Inflammatory macrophage (primary cell): ENCODE data around the gene HES5.

Experiments
- DNase-seq, 2 donors: peaks; one replicate each; pipeline ENCODE4 v3.0.0-alpha.2; 2020 to 2022

HES5 gene

DNA sequence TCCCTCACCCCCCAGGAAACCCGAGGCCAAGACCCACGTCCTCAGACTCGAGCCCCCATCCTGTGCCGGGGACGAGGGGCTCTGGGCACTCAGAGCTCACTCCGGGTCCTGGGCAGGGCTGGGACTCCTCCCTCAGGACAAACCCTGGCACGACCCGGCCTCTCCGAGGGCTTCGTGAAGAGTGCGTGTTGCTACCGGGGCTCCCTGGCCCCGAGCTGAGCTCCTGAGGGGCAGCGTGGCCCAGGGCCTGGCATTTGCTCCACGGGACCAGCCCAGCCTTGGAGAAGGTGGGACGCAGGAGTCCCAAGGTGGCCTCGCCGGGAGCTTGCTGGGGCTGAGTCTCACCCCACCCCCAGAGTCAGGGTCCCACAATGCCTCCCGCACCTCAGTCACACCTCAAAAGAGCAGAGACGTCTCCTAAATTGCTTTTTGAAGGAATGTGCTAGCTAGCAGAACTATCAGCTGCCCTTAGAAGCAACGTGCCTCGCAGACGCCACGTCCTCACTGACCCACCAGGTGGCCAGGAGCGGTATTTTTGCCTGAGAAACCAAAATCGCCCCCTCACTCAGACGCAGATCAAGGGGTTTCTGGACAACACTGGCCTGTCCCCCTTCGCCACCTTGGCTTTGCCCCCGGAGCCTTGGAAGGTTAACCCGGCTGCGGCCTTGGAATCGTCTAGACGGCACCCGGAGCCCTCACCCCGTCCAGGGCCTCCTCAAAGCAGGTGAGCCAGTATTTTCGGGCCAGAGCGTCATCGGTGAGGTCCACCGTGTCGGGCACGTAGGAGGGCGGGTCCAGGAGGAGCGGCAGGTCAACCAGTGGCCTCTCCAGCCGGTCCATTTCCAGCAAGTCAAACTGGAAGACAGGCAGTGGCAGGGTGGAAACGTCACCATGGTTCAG is 14.9 kb downstream of the HES5 start:
- DNase-seq, result no peak

DNA sequence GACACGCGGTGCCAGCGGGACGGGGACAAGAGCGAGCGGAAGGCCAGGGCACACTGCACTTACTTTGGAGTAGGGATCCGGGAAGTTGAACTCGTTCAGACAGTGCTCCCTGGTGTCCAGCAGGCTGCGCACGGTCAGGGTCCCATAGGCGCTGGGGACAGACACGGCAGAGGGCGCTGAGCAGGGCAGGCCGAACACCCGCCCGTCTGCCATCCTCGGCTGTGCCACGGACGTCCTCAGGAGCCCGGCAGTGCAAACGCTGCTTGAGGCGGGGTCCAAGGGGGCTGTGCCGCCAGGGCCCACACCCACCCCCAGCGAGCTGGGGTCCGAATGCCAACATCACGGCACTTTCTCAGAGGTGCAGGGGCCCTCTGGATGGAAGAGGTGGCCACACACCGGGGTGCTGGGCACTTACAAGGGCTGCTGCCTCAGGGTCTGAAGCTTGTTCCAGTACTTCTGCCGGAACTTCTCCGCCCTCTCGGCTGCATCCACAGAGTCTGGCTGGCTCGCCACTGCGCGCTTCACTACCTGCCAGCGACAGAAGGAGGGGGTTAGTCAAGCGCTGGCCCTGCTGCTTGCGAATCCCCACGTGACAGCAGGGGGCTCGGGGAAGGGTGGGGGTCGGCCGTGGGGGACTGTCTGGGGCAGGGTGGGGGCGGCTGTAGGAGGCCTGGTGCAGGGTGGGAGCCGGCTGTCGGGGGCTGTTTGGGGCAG is 16.0 kb downstream of the HES5 start:
- DNase-seq, result no peak

- no peak for DNase-seq
Observed at GRCh38 chr1:2512862-2513421, 17.1 kb downstream of the HES5 start.

DNA sequence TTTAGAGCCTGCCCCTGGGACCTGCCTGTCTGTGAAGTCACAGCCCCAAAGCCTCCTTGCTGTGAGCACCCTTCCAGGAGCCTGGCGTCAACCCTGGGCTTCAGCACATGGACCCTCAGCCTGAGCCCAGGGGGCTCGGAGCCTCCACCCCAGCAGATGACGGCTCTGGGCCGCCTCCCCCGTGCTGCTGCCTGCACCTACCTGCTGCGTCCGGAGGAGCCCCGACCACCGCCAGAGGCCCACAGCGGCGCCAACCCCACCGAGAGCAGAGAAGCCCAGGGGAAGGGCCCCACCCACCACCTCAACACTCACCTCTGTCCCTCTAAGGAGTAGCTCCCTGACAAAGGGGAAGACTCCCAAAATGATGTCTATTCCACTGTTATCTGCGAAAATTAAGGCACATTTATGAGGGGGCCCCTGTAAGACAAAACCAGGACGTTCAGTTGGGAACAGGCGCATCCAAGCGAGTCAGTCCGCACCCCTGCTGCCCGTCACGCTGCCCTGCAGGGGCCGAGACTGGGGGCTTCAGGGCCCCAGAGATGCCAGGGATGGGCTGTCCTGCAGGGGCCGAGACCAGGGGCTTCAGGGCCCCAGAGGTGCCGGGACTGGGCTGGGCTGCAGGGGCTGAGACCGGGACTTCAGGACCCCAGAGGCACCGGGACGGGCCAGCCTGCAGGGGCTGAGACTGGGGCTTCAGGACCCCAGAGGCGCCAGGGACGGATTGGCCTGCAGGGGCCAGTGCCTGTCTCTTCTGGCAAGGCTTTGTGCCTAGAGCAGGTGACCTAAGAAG is 19.5 kb downstream of the HES5 start:
- no peak for DNase-seq

- DNase-seq, result no peak
Observed at GRCh38 chr1:2509589-2509988, 20.5 kb downstream of the HES5 start.

DNA sequence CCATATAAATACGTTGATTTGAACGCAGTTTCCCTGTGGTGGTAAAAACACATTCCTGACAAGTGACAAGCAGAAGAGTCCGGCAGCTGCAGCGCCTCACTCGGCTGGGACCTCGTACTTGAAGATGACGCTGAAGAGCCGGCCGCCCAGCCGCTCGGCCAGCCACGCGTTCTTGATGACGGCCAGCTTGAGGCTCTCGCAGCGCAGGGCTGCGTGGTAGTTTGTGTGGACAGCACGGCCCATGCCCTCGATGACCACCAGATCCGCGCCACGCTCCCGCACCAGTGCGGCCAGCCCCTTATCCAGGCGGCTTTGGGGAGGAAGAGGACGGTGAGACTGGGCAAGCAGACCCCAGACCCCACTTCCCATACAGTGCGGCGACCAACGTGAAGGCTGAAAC is 21.3 kb downstream of the HES5 start:
- no peak for DNase-seq

DNA sequence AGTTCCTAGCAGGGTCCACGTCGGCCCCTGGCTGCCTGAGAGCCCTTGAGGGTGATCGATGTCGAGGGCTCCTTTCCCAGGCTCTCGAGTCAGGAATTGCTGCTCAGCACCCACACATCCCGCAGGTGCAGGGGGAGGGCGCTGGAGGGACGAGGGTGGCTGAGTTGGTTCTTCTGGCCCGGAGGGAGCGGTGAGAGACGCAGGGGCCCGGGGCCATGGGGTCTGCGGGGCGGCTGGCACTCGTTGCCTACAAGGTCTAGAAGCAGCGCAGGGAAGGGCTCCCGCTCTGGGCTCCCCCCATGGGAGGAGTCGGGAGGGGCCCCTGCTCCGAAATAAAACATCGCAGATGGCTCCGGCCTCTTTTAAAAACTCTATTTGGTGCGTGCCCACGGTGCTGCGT is 21.9 kb downstream of the HES5 start:
- DNase-seq, result no peak

DNA sequence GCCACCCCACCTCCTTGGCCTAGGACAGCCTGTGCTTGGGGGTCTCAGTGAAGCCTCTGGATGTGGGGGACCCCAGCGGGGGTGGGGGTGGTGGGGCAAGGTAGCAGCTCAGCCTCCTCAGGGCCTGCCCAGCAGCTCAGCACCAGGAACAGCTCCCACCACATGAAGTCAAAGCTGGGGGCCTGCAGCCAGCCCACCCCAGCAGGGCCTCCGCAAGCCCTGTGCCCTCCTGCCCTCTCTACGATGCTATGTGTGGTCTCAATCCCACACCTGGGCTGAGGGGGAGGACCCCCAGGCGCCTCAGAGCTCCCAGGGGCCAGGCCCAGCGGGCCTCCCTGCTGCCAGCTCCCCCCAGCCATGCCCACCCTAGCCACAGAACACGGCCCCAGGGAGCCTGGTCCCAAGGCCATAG is 22.3 kb downstream of the HES5 start:
- DNase-seq, result no peak

- no peak for DNase-seq
Observed at GRCh38 chr1:2506901-2507565, 23.0 kb downstream of the HES5 start.

GRCh38 chr1:2506007-2506860 is 23.8 kb downstream of the HES5 start:
- DNase-seq, result no peak

GRCh38 chr1:2505461-2505994 is 24.5 kb downstream of the HES5 start:
- no peak for DNase-seq

GRCh38 chr1:2504949-2505272 is 25.2 kb downstream of the HES5 start:
- no peak for DNase-seq

- no peak for DNase-seq
Observed at GRCh38 chr1:2504225-2504948, 25.7 kb downstream of the HES5 start.

- no peak for DNase-seq
Observed at GRCh38 chr1:2503554-2504224, 26.4 kb downstream of the HES5 start.

DNA sequence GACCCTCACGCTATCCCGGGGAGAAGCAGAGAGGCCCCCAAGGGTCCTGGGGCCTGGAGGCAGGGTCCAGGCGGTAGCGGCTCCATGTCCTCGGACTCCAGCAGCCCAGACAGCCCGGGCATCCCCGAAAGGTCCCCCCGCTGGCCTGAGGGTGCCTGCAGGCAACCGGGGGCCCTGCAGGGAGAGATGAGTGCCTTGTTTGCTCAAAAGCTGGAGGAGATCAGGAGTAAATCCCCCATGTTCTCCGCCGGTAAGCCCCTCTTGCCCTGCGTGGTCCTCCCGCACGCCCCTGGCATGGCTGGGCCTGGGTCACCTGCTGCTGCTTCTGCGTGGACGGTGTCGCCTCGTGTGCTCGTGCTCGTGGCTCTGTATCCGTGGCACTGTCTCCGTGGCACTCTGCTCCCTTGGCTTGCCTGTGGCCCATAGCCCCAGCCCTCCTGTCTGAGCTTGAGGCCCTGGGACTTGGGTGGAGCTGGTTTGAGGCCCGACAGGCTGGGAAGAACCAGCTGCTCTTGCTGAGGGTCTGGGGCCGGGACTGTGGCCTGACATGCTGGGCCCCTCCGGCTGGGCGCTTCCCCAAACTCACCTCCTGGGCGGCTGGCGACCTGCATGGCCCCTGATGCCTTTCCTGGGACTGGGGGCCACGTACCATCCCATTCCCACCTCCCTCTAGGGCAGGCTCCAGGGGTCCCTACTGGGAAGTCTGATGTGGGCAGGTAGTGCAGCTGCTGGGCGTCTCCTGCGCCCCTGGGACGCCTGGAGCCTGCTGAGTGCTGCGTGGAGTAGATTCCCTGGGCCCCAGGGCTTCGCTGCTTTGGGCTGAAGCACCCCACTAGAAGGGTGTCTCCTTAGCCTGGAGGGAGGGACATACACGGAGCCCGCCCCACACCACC is 27.2 kb downstream of the HES5 start:
- no peak for DNase-seq

GRCh38 chr1:2502210-2502609 is 27.9 kb downstream of the HES5 start:
- no peak for DNase-seq

- no peak for DNase-seq
Observed at GRCh38 chr1:2501820-2502119, 28.3 kb downstream of the HES5 start.

- DNase-seq, result no peak
Observed at GRCh38 chr1:2501041-2501819, 28.8 kb downstream of the HES5 start.
